Fibroblast of lung (primary cell): ENCODE data around the gene MAP2K5. TPM values are rescaled to one million over a fixed set of nuclear protein-coding genes. Genes with fewer than 3 reads are reported as not detected.

ENCODE experiments used
- DNase-seq, 2 donors: peaks; one replicate each; pipeline versions ENCODE4 v3.0.0 to v3.0.0-alpha.2; 2010; ENCODE audit warnings: low read depth in 2 of 2
- H2AFZ ChIP-seq: 2 replicates; pipeline ENCODE4 v1.5.1; 2012; ENCODE audit warnings: low read length, control low read depth, inconsistent platforms
- H3K27ac ChIP-seq: 2 replicates; pipeline ENCODE4 v1.5.1; 2011; ENCODE audit warnings: low read length, control low read depth; ENCODE audit not compliant: insufficient read depth
- H3K27me3 ChIP-seq: 2 replicates; pipeline ENCODE4 v1.5.1; 2011; ENCODE audit warnings: mild to moderate bottlenecking, low read length; ENCODE audit not compliant: control insufficient read depth, insufficient read depth
- H3K36me3 ChIP-seq: 2 replicates; pipeline ENCODE4 v1.5.1; 2011; ENCODE audit warnings: low read length; ENCODE audit not compliant: control insufficient read depth, insufficient read depth
- H3K4me1 ChIP-seq: 2 replicates; pipeline ENCODE4 v1.5.1; 2011; ENCODE audit warnings: low read length; ENCODE audit not compliant: control insufficient read depth, insufficient read depth; ENCODE audit errors: extremely low read depth
- H3K4me2 ChIP-seq: 2 replicates; pipeline ENCODE4 v1.5.1; 2011; ENCODE audit warnings: low read length, control low read depth; ENCODE audit not compliant: insufficient read depth; ENCODE audit errors: extremely low read depth
- H3K4me3 ChIP-seq, 4 experiments: fragments of 200-600 bp in 1 of 4; sonication (generic) in 1 of 4; replicated peaks in 1 of 4; 2 replicates each; pipeline ENCODE4 v1.5.1; 2011 to 2016; ENCODE audit warnings: low read length in 4 of 4, low read depth in 3 of 4, mild to moderate bottlenecking in 3 of 4, control low read depth in 2 of 4, inconsistent platforms in 1 of 4, mixed read lengths in 1 of 4; ENCODE audit not compliant: insufficient read depth in 1 of 4; ENCODE audit errors: control extremely low read depth in 1 of 4
- H3K79me2 ChIP-seq: 2 replicates; pipeline ENCODE4 v1.5.1; 2012; ENCODE audit warnings: mild to moderate bottlenecking, low read length, inconsistent platforms; ENCODE audit not compliant: control insufficient read depth, insufficient read depth
- H3K9ac ChIP-seq: 2 replicates; pipeline ENCODE4 v1.5.1; 2011; ENCODE audit warnings: mild to moderate bottlenecking, low read length, control low read depth; ENCODE audit not compliant: insufficient read depth
- H3K9me3 ChIP-seq: 2 replicates; pipeline ENCODE4 v1.5.1; 2012; ENCODE audit warnings: low read depth, low read length; ENCODE audit not compliant: control insufficient read depth, insufficient read depth
- H4K20me1 ChIP-seq: 2 replicates; pipeline ENCODE4 v1.5.1; 2011; ENCODE audit warnings: low read length; ENCODE audit not compliant: control insufficient read depth, insufficient read depth; ENCODE audit errors: extremely low read depth
- EZH2 ChIP-seq: IDR thresholded peaks from 2 replicates; pipeline ENCODE4 v1.5.1; 2012; ENCODE audit warnings: low read length, control low read depth, mild to moderate bottlenecking; ENCODE audit errors: missing control alignments
- polyA minus RNA-seq: library from RNA; depleted of rRNA, polyadenylated mRNA; stranded (reverse); fragments of >200 nt; gene quantifications from 2 replicates; pipeline ENCODE4 v1.2.3, GENCODE V29; 2011; ENCODE audit warnings: low replicate concordance
- polyA plus RNA-seq, 2 donors: library from polyadenylated mRNA; depleted of rRNA in 1 of 2; stranded (reverse) in 1 of 2; unstranded in 1 of 2; fragments of >200 nt; gene quantifications; 2 replicates each; pipeline ENCODE4 v1.2.1, GENCODE V29; 2011 to 2012; ENCODE audit warnings: missing spikeins in 1 of 2
- total RNA-seq: library from RNA; depleted of rRNA; stranded (reverse); fragments of >200 nt; gene quantifications from 2 replicates; pipeline ENCODE4 v1.2.1, GENCODE V29; 2014
- TF ChIP-seq, protein P1 (sequence below), 2 donors: IDR thresholded peaks in 1 of 2; conservative IDR thresholded peaks in 1 of 2; 1 replicate in 1 of 2; 2 replicates in 1 of 2; pipeline ENCODE4 v1.5.1; 2011 to 2012; ENCODE audit warnings: low read length in 2 of 2, control low read depth in 1 of 2, inconsistent platforms in 1 of 2, low read depth in 1 of 2, mild to moderate bottlenecking in 1 of 2

MAP2K5 gene
- total RNA-seq (6.9 and 10.2 TPM in 2 replicates), polyA plus RNA-seq (5.7 TPM in 2 replicates), polyA minus RNA-seq (5.6 and 7.1 TPM in 2 replicates)
- polyA plus RNA-seq (2012) = 10.4 and 12.4 TPM in 2 replicates

DNA sequence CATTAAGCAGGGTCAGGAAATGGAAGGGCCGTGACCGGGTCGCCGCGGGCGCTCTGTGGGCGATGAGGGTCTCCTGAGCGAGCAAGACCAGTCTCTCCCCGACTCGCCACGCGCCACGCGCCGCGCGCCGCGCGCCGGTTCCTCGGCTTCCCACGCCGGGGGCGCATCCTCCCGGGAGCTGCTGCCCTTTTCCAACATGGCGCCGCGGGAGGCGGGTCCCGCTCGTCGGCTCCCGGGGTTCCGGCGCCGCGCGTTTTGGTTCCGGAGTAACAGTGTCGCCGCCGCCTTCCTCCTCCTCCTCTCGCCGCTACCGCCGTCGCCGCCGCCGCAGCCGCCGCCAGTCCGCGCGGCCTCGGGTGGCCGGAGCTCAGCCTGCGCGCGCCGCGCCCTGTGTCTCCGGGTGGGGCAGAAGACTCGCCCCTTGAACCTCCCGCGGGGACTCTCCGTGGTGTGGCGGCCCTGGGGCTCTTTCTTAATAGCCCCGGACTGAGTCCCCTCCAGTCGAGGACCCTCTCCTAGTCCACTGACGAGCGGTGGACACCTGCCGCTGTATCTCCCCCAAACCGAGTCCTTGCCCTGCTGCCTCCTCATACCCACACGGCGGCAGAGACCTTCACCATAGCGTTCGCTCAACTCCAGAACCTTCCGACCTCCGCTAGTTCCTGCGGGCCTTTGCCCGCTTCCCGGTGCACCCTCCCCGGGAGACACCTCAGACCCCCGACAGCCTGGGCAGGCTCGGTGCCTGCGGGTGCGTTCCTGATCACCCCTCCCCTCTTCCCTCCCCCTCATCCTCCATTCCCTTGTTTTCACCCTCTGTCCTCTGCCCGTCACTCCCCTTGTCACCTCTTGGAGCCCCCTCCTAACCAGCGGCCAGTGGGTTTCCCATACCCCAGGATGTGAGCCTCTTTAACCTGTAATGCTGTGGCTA, at the start of gene MAP2K5:
TSS of gene MAP2K5 (plus strand) at position 284 of the 928 bp plus-strand sequence. CDS start at position 917, 633 bp downstream.
- H4K20me1 ChIP-seq = no peaks in the 10 kb centered on the region
- no peak for TF ChIP-seq EZH2
- TF ChIP-seq, protein P1, sequence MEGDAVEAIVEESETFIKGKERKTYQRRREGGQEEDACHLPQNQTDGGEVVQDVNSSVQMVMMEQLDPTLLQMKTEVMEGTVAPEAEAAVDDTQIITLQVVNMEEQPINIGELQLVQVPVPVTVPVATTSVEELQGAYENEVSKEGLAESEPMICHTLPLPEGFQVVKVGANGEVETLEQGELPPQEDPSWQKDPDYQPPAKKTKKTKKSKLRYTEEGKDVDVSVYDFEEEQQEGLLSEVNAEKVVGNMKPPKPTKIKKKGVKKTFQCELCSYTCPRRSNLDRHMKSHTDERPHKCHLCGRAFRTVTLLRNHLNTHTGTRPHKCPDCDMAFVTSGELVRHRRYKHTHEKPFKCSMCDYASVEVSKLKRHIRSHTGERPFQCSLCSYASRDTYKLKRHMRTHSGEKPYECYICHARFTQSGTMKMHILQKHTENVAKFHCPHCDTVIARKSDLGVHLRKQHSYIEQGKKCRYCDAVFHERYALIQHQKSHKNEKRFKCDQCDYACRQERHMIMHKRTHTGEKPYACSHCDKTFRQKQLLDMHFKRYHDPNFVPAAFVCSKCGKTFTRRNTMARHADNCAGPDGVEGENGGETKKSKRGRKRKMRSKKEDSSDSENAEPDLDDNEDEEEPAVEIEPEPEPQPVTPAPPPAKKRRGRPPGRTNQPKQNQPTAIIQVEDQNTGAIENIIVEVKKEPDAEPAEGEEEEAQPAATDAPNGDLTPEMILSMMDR (conservative IDR thresholded peaks at IDR 0.05 in 1 of 2, IDR thresholded peaks at IDR 0.05 in 1 of 2; ENCODE audit: low read depth in 1 of 2, low read length in 2 of 2) = no peak
- peak within 1 kb of the TSS; percentile 90 for H2AFZ ChIP-seq
- peak within 1 kb of the TSS; percentile 73 to 96 (median 82) for H3K4me3 ChIP-seq
- peak within 1 kb of the TSS; percentile 71 for H3K27ac ChIP-seq
- peak; percentile 67 to 70 for DNase-seq
- H3K9me3 ChIP-seq = no peaks in the 10 kb centered on the region
- H3K36me3 ChIP-seq = no peaks in the 10 kb centered on the region
- peak within 1 kb of the TSS; percentile 99 for H3K4me2 ChIP-seq
- no peaks in the 10 kb centered on the region for H3K27me3 ChIP-seq
- H3K79me2 ChIP-seq = no peaks in the 10 kb centered on the region
- peaks cover 5% of the 10 kb centered on the region for H3K4me1 ChIP-seq
- peak within 1 kb of the TSS; percentile 79 for H3K9ac ChIP-seq

DNA sequence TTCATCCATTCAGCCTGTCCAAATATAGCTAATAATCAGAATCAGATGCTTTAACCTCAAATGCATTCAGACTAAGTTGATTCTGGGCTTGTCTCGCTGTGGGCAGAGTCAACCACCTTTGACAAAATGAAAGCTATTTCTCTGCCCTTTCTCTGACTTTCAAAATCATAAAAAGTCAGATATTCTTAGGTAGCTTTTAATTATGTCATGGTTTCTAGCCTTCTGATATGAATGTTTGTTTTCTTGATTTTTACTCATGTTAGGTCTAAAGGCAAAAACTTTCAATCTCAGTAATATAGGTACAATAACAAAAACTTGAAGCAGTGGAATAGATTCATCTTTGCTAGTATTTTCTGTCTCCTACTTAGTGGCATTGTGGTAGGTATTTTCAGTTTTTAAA, 46.9 kb upstream of the MAP2K5 start:
- Histone ChIP-seq H2AFZ (no peak overlapping the region), H3K4me3 (no peak overlapping the region), H3K79me2 (no peaks in the 10 kb centered on the region), H3K27ac (no peak overlapping the region), H3K36me3 (no peaks in the 10 kb centered on the region), H3K4me2 (no peak overlapping the region), H3K9me3 (no peaks in the 10 kb centered on the region), H3K27me3 (no peaks in the 10 kb centered on the region), H3K4me1 (no peaks in the 10 kb centered on the region), H3K9ac (no peak overlapping the region), H4K20me1 (no peaks in the 10 kb centered on the region)
- DNase-seq = no peak
- no peak for TF ChIP-seq EZH2
- TF ChIP-seq, protein P1 (conservative IDR thresholded peaks at IDR 0.05 in 1 of 2, IDR thresholded peaks at IDR 0.05 in 1 of 2; ENCODE audit: low read depth in 1 of 2, low read length in 2 of 2) = no peak

DNA sequence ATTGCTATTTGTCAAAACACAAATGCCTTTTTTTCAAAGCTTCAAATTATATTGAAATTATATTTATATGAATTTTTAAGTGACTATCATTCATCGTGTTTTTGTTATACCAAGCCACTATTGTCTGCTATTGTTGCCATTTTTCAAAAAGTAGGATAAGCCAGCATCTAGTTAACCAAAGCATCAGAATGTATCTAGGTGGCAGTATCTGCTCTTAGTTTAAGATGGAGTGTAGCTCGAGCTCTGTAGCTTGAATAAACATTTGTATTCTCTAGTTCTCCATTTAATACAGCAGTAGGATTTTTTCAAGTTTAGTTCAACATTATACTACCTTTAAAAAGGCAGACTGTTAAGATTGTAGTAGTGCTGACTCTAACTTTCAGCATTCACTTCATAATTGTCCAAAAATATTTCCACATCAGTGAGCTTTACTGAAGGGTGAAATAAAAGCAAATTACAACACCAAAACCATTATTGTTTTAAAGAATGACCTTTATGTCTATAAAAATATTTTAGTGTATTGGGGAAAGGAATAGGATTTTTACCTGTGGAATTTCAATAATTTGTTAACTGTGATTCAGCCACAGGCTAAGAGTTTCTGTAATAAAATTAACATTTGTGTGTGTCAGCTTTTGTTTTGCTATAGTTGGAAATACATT, 41.2 kb upstream of the MAP2K5 start:
- Histone ChIP-seq H3K4me2 (no peak overlapping the region), H2AFZ (no peak overlapping the region)

More for the DNA sequence above, 41.2 kb upstream of the MAP2K5 start:
- Histone ChIP-seq H3K27ac (no peak overlapping the region), H3K4me1 (no peaks in the 10 kb centered on the region), H3K9me3 (no peaks in the 10 kb centered on the region), H3K9ac (no peak overlapping the region), H3K36me3 (no peaks in the 10 kb centered on the region), H3K4me3 (no peak overlapping the region), H4K20me1 (no peaks in the 10 kb centered on the region), H3K79me2 (no peaks in the 10 kb centered on the region), H3K27me3 (no peaks in the 10 kb centered on the region)
- TF ChIP-seq EZH2 = no peak
- TF ChIP-seq, protein P1 (conservative IDR thresholded peaks at IDR 0.05 in 1 of 2, IDR thresholded peaks at IDR 0.05 in 1 of 2; ENCODE audit: low read depth in 1 of 2, low read length in 2 of 2) = peak; percentile 34 to 52
- peak; percentile 36 to 76 for DNase-seq
